NCI-H69 (cell line): Measurements from ENCODE around the gene LYRM9.
"Not testable (repeated sequence)": the region's sequence is repeated elsewhere in the genome, so short reads cannot be mapped to it uniquely, and the experiment has no call there.

Experiments
- DNase-seq: peaks from one replicate; lab custom pipeline; 2025; lab: John Stamatoyannopoulos, UW

Gene LYRM9

DNA sequence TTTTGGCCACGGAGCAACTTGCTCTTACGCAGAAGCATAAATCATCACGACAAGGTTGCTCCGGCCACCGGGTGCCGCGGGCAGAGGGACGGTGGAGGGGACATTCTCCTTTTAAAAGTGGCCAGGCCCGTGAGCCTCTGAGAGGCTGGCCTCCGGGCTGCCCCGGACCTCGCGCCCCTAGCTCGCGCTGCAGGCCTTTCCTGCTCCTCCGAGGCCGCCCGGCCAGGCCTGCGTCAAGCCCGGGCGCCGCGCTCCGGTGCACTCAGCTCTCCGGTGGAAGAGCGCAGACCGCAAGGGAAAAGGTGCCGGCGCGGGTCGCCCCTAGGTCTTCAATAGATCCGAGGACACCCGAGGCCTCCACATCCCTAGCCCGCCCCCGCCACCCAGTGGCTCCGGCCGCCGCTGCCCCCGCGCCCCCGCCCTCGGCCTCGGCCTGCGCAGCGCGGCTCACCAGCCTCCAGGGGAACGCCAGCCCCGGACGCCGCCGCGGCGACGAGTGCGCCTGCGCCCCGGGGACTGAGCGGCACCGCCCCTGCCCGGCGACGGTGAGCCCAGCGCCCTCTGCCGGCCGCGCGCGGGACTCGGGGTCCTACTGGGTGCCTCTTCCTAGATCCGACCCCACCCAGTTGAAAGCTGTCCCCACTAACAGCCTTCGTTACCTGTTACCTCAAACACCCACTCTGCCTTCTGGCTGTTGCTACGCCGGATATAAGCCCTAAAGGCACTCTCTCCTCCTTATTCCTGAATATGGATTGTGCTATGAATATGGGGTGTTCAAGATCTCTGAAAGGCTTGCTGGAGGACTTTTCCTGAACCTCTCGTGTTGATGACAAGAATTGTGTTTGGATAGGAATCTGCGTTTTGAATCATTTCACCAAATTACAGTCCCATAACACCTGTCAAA lies at the start of gene LYRM9:
TSS of gene LYRM9 (minus strand) at position 500 of the 904 bp plus-strand sequence. CDS start 10,671 bp downstream, outside the sequence.
- peak; percentile 94 for DNase-seq

GRCh38 chr17:27940503-27941428 lies 47.6 kb upstream of the LYRM9 start:
- DNase-seq = no peak

DNA sequence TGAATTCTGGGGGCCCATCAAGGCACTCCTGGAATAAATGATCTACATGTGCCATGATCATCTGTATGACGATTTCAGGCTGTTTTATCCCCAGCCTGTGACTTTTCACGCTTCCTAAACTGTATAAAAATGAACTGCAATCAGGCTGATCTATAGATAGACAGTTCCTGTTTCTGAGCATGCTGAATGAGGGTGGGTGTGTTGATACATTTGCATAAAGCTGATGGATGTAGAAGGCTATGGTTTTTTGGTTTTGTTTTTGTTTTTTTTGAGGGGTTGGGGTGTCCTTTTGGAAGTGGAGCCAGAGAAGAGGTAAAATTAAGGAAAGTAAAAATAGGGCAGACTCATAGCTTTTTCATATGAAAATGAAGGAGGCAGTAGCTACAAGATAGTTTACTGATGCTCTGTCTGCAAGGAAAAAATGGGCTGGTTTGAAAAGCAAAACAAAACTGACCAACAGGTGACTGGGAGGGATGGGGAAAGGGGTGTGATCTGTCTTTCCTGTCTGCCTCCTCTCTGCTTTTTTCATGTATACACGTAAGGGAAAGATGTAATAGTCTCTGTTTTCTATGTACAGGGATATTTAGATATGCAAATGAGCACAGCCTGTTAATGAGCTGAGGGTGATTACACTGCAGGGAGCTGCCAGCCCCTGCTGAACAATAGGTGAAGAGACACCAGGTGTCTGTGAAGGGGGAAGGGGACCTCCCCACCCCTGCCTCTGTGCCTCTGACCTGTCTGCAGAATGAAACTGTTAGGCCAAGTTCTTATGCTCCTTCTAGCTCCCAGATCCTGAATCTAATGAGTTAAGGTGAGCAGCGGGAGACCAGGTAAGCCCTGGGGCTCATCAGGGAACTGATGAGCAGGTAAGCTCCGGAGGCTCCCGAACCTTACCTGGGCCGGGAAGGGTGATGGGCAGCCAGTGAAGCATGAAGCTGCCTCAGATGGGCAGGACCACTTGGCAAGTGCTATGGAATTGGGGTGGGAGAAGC lies 46.6 kb upstream of the LYRM9 start:
- DNase-seq = peak; percentile 79

DNA sequence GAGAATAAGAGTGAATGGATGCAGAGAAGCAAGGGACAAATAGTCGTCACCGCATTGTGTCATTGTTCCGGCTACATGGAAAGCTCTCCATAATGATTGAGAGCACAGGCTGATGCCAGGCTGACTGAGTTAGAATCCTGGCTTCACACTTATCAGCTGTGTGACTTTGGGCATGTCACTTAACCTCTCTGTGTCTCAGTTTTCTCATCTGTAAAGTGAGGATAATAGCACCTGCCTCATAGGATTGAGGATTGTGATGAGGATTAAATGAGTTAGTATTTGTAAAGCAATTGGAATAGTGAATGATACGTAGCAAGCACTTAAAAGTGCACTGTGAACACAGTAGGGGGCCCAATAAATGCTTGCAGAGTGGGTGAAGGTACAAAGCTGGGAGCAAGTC lies 45.7 kb upstream of the LYRM9 start:
- peak; percentile 22 for DNase-seq

DNA sequence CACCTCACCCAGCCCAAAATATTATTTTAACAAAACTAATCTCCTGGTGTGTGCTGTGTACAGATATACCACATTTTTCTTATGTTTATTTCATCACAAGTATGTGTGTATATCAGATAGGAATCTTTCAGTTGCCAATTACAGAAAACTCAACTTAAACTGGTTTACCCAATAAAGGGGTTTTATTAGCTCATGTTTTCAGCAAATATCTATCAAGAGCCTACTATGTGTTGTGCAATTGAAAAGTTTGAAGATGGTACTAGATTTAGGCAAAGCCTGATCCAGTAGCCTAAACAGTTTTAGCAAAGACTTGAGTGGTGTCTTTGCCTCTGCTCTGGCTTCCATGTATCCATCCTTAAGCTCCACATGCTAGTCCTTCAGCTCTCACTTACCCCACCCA lies 45.1 kb upstream of the LYRM9 start:
- no peak for DNase-seq

- no peak for DNase-seq
Observed at GRCh38 chr17:27937025-27937546, 43.9 kb upstream of the LYRM9 start.

- no peak for DNase-seq
Observed at GRCh38 chr17:27930000-27930399, 36.8 kb upstream of the LYRM9 start.

DNA sequence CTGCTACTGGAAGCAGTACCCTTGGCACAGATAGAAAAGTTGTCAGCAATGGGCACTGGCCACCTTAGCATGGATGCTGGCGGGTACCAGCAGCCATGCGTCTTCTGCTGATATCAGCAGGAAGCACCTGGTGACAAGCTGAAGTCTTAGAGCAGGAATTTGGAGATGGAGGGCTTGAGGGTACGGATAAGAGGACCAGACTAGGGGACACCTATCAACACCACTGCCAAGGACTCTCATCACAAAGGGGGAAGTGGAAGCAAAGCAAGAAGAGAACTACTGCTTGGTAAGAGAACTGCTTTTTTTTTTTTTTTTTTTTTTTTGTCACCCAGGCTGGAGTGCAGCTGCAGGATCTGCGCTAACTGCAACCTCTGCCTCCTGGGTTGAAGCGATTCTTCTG lies 35.4 kb upstream of the LYRM9 start:
- no peak for DNase-seq

DNA sequence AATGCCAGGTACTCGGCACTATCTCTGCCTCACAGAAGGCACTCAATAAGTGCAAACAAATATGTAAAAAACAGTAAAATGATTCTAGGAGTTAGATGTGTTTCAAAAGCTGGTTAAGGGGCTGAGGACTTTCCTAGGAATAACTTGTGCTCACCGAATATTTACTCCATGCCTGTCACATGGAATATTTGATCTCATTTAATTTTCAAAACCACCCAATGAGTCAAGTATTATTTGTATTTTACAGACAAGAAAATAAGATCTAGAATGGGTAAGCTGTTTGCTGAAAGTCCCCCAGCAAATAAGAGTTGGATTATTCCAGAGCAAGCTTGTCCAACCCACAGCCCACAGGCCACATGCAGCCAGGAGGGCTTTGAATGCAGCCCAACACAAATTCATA lies 34.6 kb upstream of the LYRM9 start:
- no peak for DNase-seq

DNA sequence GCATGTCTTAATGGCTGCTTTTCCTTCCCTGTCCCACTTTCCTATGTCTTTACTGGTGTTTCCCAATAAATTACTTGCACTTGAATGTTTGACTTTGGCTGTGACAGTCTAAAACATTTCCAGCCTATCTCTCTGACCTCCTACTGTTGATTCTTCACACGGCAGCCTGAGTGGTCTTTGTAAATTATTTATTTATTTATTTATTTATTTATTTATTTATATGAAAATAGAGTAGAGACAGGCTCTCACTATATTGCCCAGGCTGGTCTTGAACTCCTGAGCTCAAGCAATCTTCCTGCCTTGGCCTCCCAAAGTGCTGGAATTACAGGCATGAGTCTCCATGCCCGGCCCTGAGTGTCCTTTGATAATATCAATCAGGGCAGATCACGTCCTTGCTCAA lies 28.4 kb upstream of the LYRM9 start:
- no peak for DNase-seq

GRCh38 chr17:27921077-27921476 lies 27.9 kb upstream of the LYRM9 start:
- DNase-seq = no peak

DNA sequence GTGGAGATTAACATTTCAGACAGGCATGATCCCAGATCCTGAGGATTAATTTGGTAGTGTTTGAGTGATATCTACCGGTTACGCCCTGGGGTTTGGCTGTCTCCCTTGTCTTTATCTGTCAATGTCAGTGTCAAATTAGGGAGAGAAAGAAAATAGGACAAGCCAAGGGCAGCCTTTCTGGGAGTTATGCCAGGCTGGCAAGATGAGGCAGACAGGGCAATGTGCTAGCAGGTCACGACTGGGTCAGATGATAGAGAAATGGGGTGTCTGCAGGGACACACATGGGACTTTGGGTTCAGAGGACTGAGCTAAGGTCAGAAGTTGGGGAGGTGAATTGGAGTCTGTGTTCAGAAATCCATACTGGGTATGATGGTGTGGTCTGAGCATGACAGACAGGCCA lies 27.4 kb upstream of the LYRM9 start:
- no peak for DNase-seq

GRCh38 chr17:27919079-27919478 lies 25.9 kb upstream of the LYRM9 start:
- no peak for DNase-seq

DNA sequence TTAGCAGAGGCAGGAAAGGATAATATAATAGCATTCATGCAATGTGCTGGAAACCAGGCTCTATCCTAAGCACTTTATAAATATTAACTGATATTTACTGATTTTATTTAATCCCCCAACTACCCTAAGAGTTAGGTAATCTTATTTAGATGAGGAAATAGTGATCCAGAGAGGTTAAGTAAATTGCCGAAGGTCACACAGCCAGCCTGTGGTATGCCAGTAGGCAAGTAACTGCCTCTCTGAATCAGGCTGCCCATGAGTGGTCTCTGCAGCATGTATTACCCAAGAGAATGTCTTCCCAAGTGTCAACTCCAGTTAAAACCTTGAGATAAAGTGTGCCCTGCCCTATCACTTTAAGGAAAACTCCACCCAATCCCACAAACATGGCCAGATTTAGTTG lies 25.3 kb upstream of the LYRM9 start:
- no peak for DNase-seq

DNA sequence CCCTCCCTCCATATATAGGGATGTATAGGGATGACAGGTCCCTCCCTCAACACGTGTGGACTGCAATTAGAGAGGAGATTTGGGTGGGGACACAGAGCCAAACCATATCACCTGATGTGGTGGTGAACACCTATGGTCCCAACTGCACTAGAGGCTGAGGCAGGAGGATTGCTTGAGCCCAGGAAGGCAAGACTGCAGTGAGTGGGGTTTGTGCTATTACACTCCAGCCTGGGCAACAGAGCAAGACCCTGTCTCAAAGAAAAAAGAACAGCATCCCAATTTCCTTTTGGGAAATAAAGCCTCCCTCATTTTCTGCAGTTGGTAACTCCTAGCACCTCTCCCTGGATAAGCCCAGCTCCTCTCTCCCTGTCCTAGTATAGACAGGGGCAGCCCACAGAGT lies 23.8 kb upstream of the LYRM9 start:
- no peak for DNase-seq

- DNase-seq = peak; percentile 91
Observed at GRCh38 chr17:27915709-27916108, 22.5 kb upstream of the LYRM9 start.

DNA sequence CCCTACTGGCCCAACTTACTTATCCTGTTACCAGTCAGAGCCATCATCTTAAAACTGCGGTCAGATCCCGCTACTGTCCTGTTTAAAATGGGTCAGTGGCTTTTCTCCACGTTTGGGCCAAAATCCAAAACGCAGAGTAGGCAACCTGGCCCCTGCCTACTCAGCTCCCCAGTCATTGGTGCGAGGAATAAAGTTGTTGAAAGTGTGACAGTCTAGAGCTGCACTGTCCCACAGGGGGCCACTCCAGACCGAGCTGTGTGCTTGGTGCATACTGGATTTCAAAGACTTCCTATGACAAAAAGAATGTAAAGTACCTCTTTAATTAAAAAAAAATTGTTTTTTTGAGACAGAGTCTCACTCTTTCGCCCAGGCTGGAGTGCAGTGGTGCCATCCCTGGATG lies 21.2 kb upstream of the LYRM9 start:
- DNase-seq = no peak

DNA sequence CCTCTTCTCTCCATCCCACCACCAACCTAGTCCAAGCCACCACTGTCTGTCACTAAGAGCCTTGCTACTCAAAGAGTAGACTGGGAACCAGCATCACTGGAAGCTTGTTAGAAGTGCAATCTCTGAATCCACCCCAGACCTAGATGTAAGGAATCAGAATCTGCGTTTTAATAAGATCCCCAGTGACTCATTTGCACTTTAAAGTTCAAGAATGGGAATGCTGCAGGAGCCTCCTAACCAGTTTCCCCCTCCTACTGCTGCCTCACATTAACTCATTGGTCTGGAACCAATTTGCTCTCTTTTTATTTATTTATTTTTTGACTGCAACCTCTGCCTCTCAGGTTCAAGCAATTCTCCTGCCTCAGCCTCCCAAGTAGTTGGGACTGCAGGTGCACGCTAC lies 19.8 kb upstream of the LYRM9 start:
- no peak for DNase-seq

DNA sequence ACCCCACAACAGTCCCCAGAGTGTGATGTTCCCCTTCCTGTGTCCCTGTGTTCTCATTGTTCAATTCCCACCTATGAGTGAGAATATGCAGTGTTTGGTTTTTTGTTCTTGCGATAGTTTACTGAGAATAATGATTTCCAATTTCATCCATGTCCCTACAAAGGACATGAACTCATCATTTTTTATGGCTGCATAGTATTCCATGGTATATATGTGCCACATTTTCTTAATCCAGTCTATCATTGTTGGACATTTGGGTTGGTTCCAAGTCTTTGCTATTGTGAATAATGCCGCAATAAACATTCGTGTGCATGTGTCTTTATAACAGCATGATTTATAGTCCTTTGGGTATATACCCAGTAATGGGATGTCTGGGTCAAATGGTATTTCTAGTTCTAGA lies 19.1 kb upstream of the LYRM9 start:
- not testable (repeated sequence) for DNase-seq

- no peak for DNase-seq
Observed at GRCh38 chr17:27907976-27908558, 14.9 kb upstream of the LYRM9 start.

GRCh38 chr17:27906623-27907022 lies 13.5 kb upstream of the LYRM9 start:
- peak; percentile 97 for DNase-seq
